ENCODE results near the gene GLUL.

Gene GLUL

DNA sequence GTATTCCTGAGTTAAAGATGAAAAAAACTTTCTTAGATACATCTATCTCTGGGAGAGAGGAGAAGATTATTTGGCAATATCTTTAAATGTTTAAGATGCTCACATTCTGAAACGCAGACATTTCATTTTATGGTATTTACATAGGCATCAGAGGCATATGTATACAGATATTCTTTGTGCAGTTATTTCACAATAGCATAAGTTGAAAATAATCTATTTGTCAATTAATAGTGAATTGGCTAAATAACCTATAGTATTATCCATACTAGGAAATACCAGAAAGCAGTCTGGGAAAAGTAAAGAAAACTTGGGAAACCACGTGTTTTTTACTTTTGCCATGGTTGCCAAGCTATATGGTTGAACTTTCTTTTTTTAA is 35.9 kb downstream of the GLUL start:
- Histone ChIP-seq H3K27ac (ENCODE audit: low read length) (no peak overlapping the region), H3K27me3 (ENCODE audit: insufficient read depth, low read length) (no peaks in the 10 kb centered on the region), H3K9ac (ENCODE audit: low read depth, low read length) (no peak overlapping the region), H3K4me1 (ENCODE audit: insufficient read depth, low read length) (peaks cover 17% of the 10 kb centered on the region; the same call in 1 of the 2 replicates), H3K36me3 (ENCODE audit: insufficient read depth, low read depth, low read length) (no peaks in the 10 kb centered on the region), H3K4me3 (ENCODE audit: low read length) (no peak overlapping the region), H3K9me3 (ENCODE audit: insufficient read depth, low read depth, low read length) (no peaks in the 10 kb centered on the region)

DNA sequence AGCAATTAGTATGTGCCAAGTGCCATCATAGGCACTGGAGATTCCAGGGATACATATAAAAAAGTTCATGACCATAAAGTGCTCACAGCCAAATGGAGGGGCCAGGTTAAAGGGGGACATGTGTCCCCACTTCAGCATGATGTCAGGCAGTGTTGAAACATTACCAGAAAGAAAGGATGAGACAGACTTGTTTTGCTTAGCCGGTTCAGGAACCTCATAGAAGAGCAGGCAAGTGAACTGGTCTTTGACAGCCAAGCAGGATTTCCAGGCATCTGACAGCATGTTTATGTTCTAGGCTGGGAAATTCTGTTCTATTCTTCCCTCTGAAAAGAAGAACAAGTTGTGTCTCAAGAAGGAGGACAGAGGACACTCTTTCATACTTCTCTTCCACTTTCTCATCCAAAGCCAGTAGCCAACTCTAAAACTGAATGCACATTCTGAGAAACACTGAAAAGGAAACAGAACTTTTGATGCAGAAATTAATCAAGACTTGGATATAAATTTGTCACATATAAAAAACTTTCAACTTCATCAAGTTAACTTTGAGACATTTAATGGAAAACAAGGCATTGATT is 39.7 kb downstream of the GLUL start:
- no peak overlapping the region for H3K9ac ChIP-seq (ENCODE audit: low read depth, low read length)
- no peaks in the 10 kb centered on the region for H3K27me3 ChIP-seq (ENCODE audit: insufficient read depth, low read length)
- H3K36me3 ChIP-seq (ENCODE audit: insufficient read depth, low read depth, low read length) = no peaks in the 10 kb centered on the region
- no peaks in the 10 kb centered on the region; the same call in 1 of the 2 replicates for H3K4me1 ChIP-seq (ENCODE audit: insufficient read depth, low read length)
- no peak overlapping the region for H3K4me3 ChIP-seq (ENCODE audit: low read length)
- no peak overlapping the region for H3K27ac ChIP-seq (ENCODE audit: low read length)
- H3K9me3 ChIP-seq (ENCODE audit: insufficient read depth, low read depth, low read length) = no peaks in the 10 kb centered on the region

DNA sequence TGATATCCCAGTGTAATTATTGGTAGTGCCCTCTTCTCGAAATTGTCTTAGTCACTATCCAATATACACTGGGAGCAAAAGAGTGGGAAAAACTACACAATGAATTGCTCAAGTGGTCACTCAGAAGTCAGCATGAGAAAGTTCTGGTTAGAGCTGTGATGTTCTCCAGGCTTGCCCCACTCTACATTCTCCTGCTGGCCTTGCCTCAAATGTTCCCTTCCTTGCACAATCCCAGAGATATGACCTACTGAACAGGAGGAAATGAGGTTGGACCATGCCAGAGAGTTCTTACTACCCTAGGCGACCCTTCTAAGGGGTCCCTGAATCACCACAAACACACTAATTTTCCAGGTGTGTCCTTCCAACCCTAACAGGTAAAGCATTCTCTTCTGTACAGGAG is 40.8 kb downstream of the GLUL start:
- Histone ChIP-seq H3K9me3 (ENCODE audit: insufficient read depth, low read depth, low read length) (no peaks in the 10 kb centered on the region), H3K9ac (ENCODE audit: low read depth, low read length) (no peak overlapping the region), H3K4me3 (ENCODE audit: low read length) (no peak overlapping the region), H3K36me3 (ENCODE audit: insufficient read depth, low read depth, low read length) (no peaks in the 10 kb centered on the region), H3K4me1 (ENCODE audit: insufficient read depth, low read length) (no peaks in the 10 kb centered on the region; the same call in 1 of the 2 replicates), H3K27ac (ENCODE audit: low read length) (no peak overlapping the region), H3K27me3 (ENCODE audit: insufficient read depth, low read length) (no peaks in the 10 kb centered on the region)

DNA sequence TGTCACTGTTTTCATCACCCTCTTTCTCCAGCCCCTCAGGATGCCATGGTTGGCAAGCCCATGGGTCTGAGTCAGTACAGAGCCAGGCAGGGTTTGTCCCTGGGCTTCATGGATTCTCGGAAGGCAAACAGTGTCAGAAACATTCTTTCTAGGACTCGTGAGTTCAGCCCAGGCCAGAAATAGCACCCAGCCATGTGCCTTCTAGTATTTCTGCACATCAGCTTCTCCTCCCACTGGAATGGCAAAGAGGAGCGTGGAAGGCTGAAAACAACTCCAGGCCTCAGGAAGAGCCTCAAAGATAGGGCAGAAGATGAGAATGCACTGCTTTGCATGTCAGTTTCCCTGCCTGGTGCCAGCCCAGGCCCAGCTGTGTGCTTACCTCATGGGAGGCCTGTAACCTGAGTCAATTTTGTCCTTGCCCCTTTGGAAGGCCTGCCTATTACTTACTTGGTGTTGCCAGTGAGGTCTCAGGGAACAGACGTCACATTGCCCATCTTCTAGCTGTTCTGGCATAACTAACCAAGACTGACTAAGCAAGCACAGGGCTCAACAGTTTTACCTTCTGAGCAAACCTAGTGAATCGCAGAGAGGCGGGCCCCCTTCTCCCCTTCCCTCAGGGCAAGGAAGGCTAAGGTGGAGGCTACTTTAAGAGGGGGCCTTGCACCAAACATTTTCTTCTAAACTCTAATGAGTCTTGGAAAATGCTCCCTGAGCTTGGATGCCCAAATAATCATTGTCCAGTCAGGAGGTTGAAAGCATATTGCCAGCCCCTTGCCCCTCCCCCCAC is 42.4 kb downstream of the GLUL start:
- Histone ChIP-seq H3K4me3 (ENCODE audit: low read length) (no peak overlapping the region), H3K4me1 (ENCODE audit: insufficient read depth, low read length) (no peaks in the 10 kb centered on the region; the same call in 1 of the 2 replicates), H3K27ac (ENCODE audit: low read length) (no peak overlapping the region), H3K9ac (ENCODE audit: low read depth, low read length) (no peak overlapping the region), H3K9me3 (ENCODE audit: insufficient read depth, low read depth, low read length) (no peaks in the 10 kb centered on the region), H3K36me3 (ENCODE audit: insufficient read depth, low read depth, low read length) (no peaks in the 10 kb centered on the region), H3K27me3 (ENCODE audit: insufficient read depth, low read length) (no peaks in the 10 kb centered on the region)

DNA sequence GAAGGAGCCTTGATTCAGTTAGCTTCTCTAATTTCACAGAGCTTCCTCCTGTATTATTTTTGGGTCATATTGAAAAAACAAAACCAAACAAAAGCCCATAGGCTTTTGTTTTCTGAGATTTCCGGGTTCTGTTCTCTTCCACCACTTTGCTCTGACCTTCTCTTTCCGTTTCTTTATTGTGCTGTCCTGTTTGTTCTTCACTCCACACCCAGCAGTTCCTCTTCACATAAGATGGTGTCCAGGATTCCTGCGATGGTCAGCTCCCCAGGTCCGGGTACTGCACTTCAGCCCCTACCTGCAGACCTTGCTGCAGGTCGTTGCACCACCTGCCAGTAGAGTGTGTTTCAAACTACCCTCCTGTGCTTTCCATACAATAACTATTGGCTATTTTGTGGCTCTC is 44.6 kb downstream of the GLUL start:
- no peaks in the 10 kb centered on the region for H3K27me3 ChIP-seq (ENCODE audit: insufficient read depth, low read length)

DNA sequence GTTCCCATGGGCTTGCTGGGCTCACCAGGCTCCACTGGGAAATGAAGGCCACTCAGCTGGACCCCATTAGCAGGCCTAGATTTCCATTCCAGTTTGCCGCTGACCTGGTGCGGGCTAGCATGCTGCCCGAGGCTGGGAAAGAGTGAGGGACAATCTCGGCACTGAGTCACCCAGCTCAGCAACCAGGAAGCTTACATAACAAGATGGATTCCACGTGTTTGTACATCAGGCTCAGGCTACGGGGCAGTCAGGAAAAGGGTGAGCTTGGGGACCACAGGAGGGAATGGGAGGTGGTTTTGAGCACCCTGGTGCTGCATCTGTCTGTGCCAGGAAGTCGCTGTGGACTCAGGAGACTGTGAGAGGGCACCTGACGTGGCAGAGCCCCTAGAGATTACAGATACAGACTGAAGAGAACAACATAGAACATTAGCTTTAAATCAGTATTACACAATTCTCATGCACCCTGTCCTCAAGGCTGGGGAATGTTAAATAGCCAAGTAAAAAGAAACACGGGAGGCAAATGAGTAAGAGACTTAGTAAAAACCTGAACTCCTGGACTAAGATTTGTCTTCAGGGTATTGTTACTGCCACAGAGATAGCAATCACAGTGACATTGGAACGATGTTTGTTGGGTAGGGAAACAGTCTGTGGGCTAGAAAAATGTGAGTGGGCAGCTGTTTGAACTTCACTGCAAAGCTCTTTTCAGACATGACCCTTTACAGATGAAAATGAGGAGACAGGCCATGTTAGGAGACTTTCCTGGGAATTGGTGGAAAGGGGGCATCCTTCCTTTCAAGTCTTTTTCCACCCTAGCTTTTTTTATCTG is 51.1 kb downstream of the GLUL start:
- H3K9me3 ChIP-seq (ENCODE audit: insufficient read depth, low read depth, low read length) = no peaks in the 10 kb centered on the region
- no peak overlapping the region for H3K27ac ChIP-seq (ENCODE audit: low read length)
- H3K9ac ChIP-seq (ENCODE audit: low read depth, low read length) = no peak overlapping the region
- H3K36me3 ChIP-seq (ENCODE audit: insufficient read depth, low read depth, low read length) = no peaks in the 10 kb centered on the region
- H3K4me1 ChIP-seq (ENCODE audit: insufficient read depth, low read length) = 0 out of 2 replicates have a peak, but pooled peaks cover 3% of the 10 kb centered on the region
- H3K4me3 ChIP-seq (ENCODE audit: low read length) = no peak overlapping the region
- H3K27me3 ChIP-seq (ENCODE audit: insufficient read depth, low read length) = no peaks in the 10 kb centered on the region

More for the DNA sequence above, 44.6 kb downstream of the GLUL start:
- Histone ChIP-seq H3K9me3 (ENCODE audit: insufficient read depth, low read depth, low read length) (no peaks in the 10 kb centered on the region), H3K27ac (ENCODE audit: low read length) (no peak overlapping the region), H3K4me1 (ENCODE audit: insufficient read depth, low read length) (no peaks in the 10 kb centered on the region; the same call in 1 of the 2 replicates), H3K9ac (ENCODE audit: low read depth, low read length) (no peak overlapping the region), H3K4me3 (ENCODE audit: low read length) (no peak overlapping the region), H3K36me3 (ENCODE audit: insufficient read depth, low read depth, low read length) (no peaks in the 10 kb centered on the region)

DNA sequence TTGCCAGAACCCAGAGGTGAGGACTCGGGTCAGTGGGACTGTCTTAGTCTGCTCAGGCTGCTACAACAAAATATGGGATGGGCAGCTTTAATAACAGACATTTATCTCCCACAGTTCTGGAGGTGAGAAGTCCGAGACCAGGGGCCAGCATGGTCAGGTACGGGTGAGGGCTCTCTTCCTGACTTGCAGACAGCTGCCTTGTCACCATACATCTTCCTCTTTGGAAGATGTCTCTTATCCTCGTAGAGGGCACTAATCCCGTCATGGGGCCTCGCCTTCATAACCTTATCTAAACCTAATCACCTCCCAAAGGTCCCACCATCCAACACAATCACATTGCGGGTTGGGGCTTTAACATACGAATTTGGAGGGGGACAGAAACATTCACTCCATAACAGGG is 51.9 kb downstream of the GLUL start:
- H3K27ac ChIP-seq (ENCODE audit: low read length) = no peak overlapping the region
- no peaks in the 10 kb centered on the region for H3K9me3 ChIP-seq (ENCODE audit: insufficient read depth, low read depth, low read length)
- no peak overlapping the region for H3K9ac ChIP-seq (ENCODE audit: low read depth, low read length)
- no peaks in the 10 kb centered on the region for H3K27me3 ChIP-seq (ENCODE audit: insufficient read depth, low read length)
- 0 out of 2 replicates have a peak, but pooled peaks cover 3% of the 10 kb centered on the region for H3K4me1 ChIP-seq (ENCODE audit: insufficient read depth, low read length)
- H3K36me3 ChIP-seq (ENCODE audit: insufficient read depth, low read depth, low read length) = no peaks in the 10 kb centered on the region
- no peak overlapping the region for H3K4me3 ChIP-seq (ENCODE audit: low read length)

DNA sequence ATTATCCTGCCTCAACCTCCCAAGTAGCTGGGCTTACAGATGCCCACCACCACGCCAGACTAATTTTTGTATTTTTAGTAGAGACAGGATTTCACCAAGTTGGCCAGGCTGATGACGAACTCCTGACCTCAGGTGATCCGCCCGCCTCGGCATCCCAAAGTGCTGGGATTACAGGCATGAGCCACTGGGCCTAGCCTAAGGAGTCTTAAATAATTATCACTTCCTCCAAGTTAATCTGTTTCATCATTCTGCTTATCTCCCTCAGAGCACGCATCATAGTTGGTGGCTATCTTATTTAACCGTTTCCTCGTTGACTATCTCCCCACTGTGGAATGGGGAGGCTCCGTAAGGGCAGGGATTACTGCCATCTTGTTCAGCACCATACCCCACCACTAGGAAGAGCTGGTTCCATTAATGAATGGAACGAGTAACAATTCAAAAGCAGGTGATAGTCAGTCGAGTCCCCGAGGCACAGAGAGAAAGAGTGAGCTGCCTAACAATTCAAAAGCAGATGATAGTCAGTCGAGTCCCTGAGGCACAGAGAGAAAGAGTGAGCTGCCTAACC is 52.7 kb downstream of the GLUL start:
- Histone ChIP-seq H3K9me3 (ENCODE audit: insufficient read depth, low read depth, low read length) (no peaks in the 10 kb centered on the region), H3K27me3 (ENCODE audit: insufficient read depth, low read length) (no peaks in the 10 kb centered on the region), H3K36me3 (ENCODE audit: insufficient read depth, low read depth, low read length) (no peaks in the 10 kb centered on the region), H3K9ac (ENCODE audit: low read depth, low read length) (no peak overlapping the region), H3K4me3 (ENCODE audit: low read length) (no peak overlapping the region), H3K4me1 (ENCODE audit: insufficient read depth, low read length) (0 out of 2 replicates have a peak, but pooled peaks cover 3% of the 10 kb centered on the region), H3K27ac (ENCODE audit: low read length) (no peak overlapping the region)

DNA sequence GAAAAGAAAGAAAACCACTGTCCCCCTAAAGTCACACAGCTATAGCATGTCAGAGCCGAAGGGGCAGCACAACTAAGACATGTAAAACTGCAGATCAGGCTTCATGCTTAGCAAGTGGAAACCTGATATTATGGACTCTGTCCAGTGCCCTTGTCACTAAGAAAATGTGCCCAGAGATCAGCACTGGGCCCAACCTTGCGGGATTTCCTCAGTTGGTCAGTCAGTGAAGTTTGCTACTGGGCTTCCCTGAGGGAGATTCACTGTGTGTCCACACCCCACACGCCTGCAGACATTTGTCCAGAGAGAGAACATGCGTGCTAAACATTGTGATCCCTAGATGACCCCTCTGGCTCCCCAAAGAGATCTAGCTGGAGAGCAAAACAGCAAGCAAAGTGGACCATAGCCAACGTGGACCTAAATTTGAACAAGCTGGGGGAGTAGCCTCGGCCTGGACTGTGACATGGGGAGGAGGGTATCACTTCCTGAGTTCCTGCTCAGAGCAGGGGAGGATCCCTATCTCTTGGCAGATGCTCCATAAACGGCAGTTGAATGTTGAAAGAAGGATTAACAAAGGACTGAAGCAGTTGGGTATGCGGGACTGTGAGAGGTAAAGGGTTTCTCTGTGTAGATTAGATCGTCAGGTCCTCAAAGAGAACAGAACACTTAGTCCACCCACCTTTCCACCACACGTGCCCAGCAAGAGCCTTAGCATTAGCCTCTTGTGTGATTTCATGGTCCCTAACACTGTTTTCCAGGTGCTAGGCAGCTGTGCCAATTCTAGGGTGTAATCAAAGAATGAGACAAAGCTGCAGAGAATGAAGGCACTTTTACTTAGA is 53.6 kb downstream of the GLUL start:
- Histone ChIP-seq H3K27ac (ENCODE audit: low read length) (no peak overlapping the region), H3K4me1 (ENCODE audit: insufficient read depth, low read length) (0 out of 2 replicates have a peak, but pooled peaks cover 3% of the 10 kb centered on the region)

DNA sequence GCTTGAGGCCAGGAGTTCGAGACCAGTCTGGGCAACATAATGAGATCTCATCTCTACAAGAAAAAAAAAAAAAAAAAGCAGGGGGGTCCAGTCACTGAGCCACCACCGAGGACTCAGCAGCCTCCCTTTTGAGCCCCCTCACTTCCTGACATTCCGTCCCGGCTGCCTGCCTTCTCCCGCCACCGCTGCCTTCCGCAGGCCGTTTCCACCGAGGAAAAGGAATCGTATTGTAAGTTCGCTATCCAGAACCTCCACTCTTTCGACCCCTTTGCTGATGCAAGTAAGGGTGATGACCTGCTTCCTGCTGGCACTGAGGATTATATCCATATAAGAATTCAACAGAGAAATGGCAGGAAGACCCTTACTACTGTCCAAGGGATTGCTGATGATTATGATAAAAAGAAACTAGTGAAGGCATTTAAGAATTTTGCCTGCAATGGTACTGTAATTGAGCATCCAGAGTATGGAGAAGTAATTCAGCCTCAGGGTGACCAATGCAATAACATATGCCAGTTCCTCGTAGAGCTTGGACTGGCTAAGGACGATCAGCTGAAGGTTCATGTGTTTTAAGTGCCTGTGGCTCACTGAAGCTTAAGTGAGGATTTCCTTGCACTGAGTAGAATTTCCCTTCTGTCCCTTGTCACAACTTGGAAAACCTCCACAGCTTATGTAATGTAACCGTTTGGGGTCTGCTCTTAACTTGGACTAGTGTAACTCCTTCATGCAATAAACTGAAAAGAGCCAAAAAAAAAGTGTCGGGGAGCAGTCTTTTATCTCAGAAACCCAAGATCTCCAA is 55.6 kb downstream of the GLUL start:
- Histone ChIP-seq H3K4me1 (ENCODE audit: insufficient read depth, low read length) (peaks cover 6% of the 10 kb centered on the region; the same call in 1 of the 2 replicates), H3K4me3 (ENCODE audit: low read length) (no peak overlapping the region), H3K9ac (ENCODE audit: low read depth, low read length) (no peak overlapping the region), H3K36me3 (ENCODE audit: insufficient read depth, low read depth, low read length) (no peaks in the 10 kb centered on the region), H3K27me3 (ENCODE audit: insufficient read depth, low read length) (no peaks in the 10 kb centered on the region), H3K9me3 (ENCODE audit: insufficient read depth, low read depth, low read length) (no peaks in the 10 kb centered on the region), H3K27ac (ENCODE audit: low read length) (no peak overlapping the region)

More for the DNA sequence above, 53.6 kb downstream of the GLUL start:
- Histone ChIP-seq H3K9ac (ENCODE audit: low read depth, low read length) (no peak overlapping the region), H3K27me3 (ENCODE audit: insufficient read depth, low read length) (no peaks in the 10 kb centered on the region), H3K9me3 (ENCODE audit: insufficient read depth, low read depth, low read length) (no peaks in the 10 kb centered on the region), H3K4me3 (ENCODE audit: low read length) (no peak overlapping the region), H3K36me3 (ENCODE audit: insufficient read depth, low read depth, low read length) (no peaks in the 10 kb centered on the region)

Data from iPS-20b (cell line).